H1 (cell line): ENCODE data around the gene ASXL1.

Experiments
- EGR1 ChIP-seq: IDR thresholded peaks from 2 replicates; pipeline ENCODE4 v1.6.1; 2011; ENCODE audit warnings: low read depth, low read length, borderline replicate concordance
- EP300 ChIP-seq, 2 experiments: IDR thresholded peaks; 1 replicate in 1 of 2; 2 replicates in 1 of 2; pipeline ENCODE4 v1.6.1; 2011 to 2012; ENCODE audit warnings: low read depth in 2 of 2, low read length in 2 of 2, mild to moderate bottlenecking in 2 of 2, borderline replicate concordance in 1 of 2, inconsistent platforms in 1 of 2, moderate library complexity in 1 of 2
- MAX ChIP-seq: IDR thresholded peaks from 2 replicates; pipeline ENCODE4 v1.6.1; 2012; ENCODE audit warnings: inconsistent platforms
- POLR2A ChIP-seq, 2 experiments: IDR thresholded peaks; 1 replicate in 1 of 2; 2 replicates in 1 of 2; pipeline ENCODE4 v1.6.1; 2011; ENCODE audit warnings: low read depth in 2 of 2, low read length in 2 of 2, mild to moderate bottlenecking in 2 of 2; ENCODE audit errors: control extremely low read depth in 1 of 2
- RBBP5 ChIP-seq: IDR thresholded peaks from 2 replicates; pipeline ENCODE4 v1.7.1; 2012; ENCODE audit warnings: low read depth, mild to moderate bottlenecking, inconsistent platforms, low read length, moderate library complexity, borderline replicate concordance
- RNF2 ChIP-seq: fragments of 200-900, 300-1000 bp; sonication (generic); IDR thresholded peaks from 2 replicates; pipeline ENCODE4 v1.7.1; 2016; ENCODE audit warnings: borderline replicate concordance, low read depth, mild to moderate bottlenecking, antibody characterized with exemption, low read length; ENCODE audit not compliant: poor library complexity, severe bottlenecking; ENCODE audit errors: missing control alignments
- SIN3A ChIP-seq, 2 experiments: IDR thresholded peaks in 1 of 2; conservative IDR thresholded peaks in 1 of 2; 2 replicates each; pipeline ENCODE4 v1.6.1; 2011 to 2012; ENCODE audit warnings: low read length in 2 of 2, improper control_type of control experiment in 1 of 2, low read depth in 1 of 2, mild to moderate bottlenecking in 1 of 2
- TAF1 ChIP-seq: IDR thresholded peaks from 2 replicates; pipeline ENCODE4 v1.6.1; 2011; ENCODE audit warnings: mild to moderate bottlenecking, low read depth, low read length
- USF2 ChIP-seq: IDR thresholded peaks from 2 replicates; pipeline ENCODE4 v1.6.1; 2011; ENCODE audit warnings: low read length, improper control_type of control experiment
- TF ChIP-seq, protein P1 (sequence below), 3 experiments: IDR thresholded peaks; 1 replicate in 2 of 3; 2 replicates in 1 of 3; pipeline versions ENCODE4 v1.5.1 to v1.6.1; 2011; ENCODE audit warnings: low read length in 3 of 3, mild to moderate bottlenecking in 3 of 3, inconsistent platforms in 2 of 3, low read depth in 1 of 3, moderate library complexity in 1 of 3; ENCODE audit not compliant: insufficient read depth in 1 of 3; ENCODE audit errors: control extremely low read depth in 1 of 3
- TF ChIP-seq, protein P2 (sequence below): IDR thresholded peaks from 2 replicates; pipeline ENCODE4 v1.6.1; 2012; ENCODE audit warnings: inconsistent platforms

DNA sequence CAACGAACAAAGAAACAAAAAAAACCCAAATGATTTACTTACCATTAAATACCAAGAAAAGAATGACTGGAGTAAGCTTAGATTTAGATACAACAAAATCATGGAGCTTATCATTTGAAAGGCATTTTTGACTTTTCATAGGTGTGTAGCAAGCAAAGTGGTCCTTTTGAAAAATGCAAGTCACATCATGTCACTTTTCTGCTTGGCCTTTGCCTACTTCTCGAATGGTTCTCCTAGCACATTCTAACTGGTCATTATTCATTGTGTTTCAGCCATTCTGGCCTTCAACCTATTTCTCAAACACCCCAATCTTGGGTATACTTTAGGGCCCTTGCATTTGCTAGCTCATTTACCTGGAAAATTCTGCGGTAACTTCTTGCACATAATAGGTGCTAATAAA, 22.6 kb downstream of the ASXL1 start:
- no peak for TF ChIP-seq POLR2A (IDR thresholded peaks at IDR 0.05; ENCODE audit: control extremely low read depth in 1 of 2, low read depth in 2 of 2, low read length in 2 of 2)
- TF ChIP-seq, protein P1, sequence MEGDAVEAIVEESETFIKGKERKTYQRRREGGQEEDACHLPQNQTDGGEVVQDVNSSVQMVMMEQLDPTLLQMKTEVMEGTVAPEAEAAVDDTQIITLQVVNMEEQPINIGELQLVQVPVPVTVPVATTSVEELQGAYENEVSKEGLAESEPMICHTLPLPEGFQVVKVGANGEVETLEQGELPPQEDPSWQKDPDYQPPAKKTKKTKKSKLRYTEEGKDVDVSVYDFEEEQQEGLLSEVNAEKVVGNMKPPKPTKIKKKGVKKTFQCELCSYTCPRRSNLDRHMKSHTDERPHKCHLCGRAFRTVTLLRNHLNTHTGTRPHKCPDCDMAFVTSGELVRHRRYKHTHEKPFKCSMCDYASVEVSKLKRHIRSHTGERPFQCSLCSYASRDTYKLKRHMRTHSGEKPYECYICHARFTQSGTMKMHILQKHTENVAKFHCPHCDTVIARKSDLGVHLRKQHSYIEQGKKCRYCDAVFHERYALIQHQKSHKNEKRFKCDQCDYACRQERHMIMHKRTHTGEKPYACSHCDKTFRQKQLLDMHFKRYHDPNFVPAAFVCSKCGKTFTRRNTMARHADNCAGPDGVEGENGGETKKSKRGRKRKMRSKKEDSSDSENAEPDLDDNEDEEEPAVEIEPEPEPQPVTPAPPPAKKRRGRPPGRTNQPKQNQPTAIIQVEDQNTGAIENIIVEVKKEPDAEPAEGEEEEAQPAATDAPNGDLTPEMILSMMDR (IDR thresholded peaks at IDR 0.05; ENCODE audit: control extremely low read depth in 1 of 3, insufficient read depth in 1 of 3, low read depth in 1 of 3, low read length in 3 of 3): no peak
- TF ChIP-seq SIN3A (conservative IDR thresholded peaks at IDR 0.05 in 1 of 2, IDR thresholded peaks at IDR 0.05 in 1 of 2; ENCODE audit: low read depth in 1 of 2, low read length in 2 of 2): no peak
- TF ChIP-seq USF2: no peak
- TF ChIP-seq RNF2: no peak
- TF ChIP-seq EGR1: no peak
- TF ChIP-seq RBBP5: no peak
- no peak for TF ChIP-seq TAF1
- no peak for TF ChIP-seq EP300 (IDR thresholded peaks at IDR 0.05; ENCODE audit: borderline replicate concordance in 1 of 2, low read depth in 2 of 2, low read length in 2 of 2)
- TF ChIP-seq, protein P2, sequence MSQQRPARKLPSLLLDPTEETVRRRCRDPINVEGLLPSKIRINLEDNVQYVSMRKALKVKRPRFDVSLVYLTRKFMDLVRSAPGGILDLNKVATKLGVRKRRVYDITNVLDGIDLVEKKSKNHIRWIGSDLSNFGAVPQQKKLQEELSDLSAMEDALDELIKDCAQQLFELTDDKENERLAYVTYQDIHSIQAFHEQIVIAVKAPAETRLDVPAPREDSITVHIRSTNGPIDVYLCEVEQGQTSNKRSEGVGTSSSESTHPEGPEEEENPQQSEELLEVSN: no peak
- no peak for TF ChIP-seq MAX
